AG09309 (cell line): ENCODE data around the gene SLC12A8.
A peak's percentile ranks its signal among the peaks of the same experiment; 100 is the strongest.

ENCODE experiments used
- DNase-seq: peaks from one replicate; pipeline ENCODE4 v3.0.0-alpha.2; 2010; ENCODE audit warnings: low read depth
- H3K4me3 ChIP-seq: 2 replicates; pipeline ENCODE4 v1.5.1; 2011; ENCODE audit warnings: mild to moderate bottlenecking, low read depth, low read length, moderate library complexity; ENCODE audit not compliant: control insufficient read depth
- CTCF ChIP-seq: IDR thresholded peaks from 2 replicates; pipeline ENCODE4 v1.5.1; 2011; ENCODE audit warnings: mild to moderate bottlenecking, low read depth, low read length, inconsistent platforms; ENCODE audit not compliant: insufficient read depth, control insufficient read depth; ENCODE audit errors: missing control alignments

The SLC12A8 gene

DNA sequence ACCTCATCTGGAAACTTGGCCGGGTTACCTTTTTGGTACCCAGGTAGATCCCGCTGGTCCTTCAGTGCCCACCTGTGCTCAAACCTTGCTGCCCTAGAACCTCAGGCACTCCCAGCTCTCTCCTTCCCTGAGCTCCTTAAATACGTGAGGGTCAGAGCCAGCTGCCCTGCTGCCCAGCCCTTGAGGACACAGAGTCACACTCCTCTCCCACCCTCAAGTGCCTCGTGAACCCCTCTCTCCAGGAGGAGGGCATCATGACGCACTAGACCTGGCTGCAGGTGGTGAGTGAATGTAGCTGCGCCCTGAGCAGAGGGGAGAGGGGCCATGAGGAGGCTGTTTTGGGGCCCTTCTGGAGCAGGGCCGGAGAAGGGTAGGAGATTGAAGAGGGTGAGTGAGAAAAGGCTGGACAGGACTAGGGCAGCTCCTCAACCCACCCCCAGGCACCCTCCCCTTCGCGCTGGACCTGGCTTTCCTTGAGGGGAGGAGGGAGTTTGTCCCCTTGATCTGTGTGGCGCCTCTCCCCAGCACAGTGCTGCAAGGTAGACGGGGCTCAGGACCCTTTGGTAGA lies 941 bp downstream of the SLC12A8 start:
- no peak for DNase-seq
- no peak overlapping the region for H3K4me3 ChIP-seq
- TF ChIP-seq CTCF: no peak

DNA sequence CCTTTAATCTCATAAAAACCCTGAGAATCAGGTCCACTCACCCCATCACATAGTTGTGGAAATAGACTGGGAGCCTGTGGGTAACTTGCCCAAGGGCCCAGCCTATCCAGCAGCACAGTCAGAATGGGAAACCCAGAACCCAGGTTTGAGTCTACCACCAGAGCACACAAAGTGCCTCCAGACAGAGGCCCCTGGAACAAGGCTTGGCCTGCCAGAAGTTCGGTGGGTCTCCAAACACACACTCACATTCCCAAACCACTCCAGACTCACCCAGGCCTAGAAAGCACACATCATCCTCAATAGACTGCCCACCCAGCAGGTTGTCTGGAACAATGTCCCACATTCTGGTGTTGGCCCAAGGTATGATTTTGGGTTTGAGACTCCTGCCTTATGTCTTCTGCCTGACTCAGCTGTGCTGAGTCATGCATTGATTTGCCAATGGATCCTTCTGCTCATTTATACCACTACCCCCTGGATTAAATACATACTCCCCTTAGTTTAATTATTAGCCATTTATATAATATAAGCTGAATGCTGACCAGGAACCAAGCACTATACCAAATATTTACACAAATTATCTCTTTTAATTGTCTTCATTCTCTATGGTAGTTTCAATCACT lies 4.5 kb downstream of the SLC12A8 start:
- no peak for TF ChIP-seq CTCF
- no peak overlapping the region for H3K4me3 ChIP-seq
- DNase-seq: no peak

- no peak overlapping the region for H3K4me3 ChIP-seq
- no peak for DNase-seq
- no peak for TF ChIP-seq CTCF
Observed at GRCh38 chr3:125207507-125207906, 5.0 kb downstream of the SLC12A8 start.

GRCh38 chr3:125206934-125207333 lies 5.6 kb downstream of the SLC12A8 start:
- no peak for TF ChIP-seq CTCF
- no peak for DNase-seq
- H3K4me3 ChIP-seq: no peak overlapping the region

- DNase-seq: no peak
- no peak for TF ChIP-seq CTCF
- no peak overlapping the region for H3K4me3 ChIP-seq
Observed at GRCh38 chr3:125203731-125204130, 8.8 kb downstream of the SLC12A8 start.

GRCh38 chr3:125202197-125202596 lies 10.4 kb downstream of the SLC12A8 start:
- no peak for DNase-seq
- TF ChIP-seq CTCF: peak; percentile 7
- no peak overlapping the region for H3K4me3 ChIP-seq
